MM.1S (cell line): ENCODE measurements around the gene SNF8.

Experiments
- CTCF ChIP-seq: fragments of 300-600 bp; sonication (generic); IDR thresholded peaks from 2 replicates; pipeline ENCODE4 v1.5.1; 2016; ENCODE audit warnings: antibody characterized with exemption, low read length, mixed read lengths
- EZH2 ChIP-seq: fragments of 300-600 bp; sonication (generic); optimal IDR thresholded peaks from 2 replicates; pipeline ENCODE3; 2017; ENCODE audit warnings: low read depth, mild to moderate bottlenecking, antibody characterized with exemption, low read length, mixed read lengths
- EZH2phosphoT487 ChIP-seq: fragments of 300-600 bp; sonication (generic); IDR thresholded peaks from 2 replicates; pipeline ENCODE4 v1.6.1; 2018; ENCODE audit warnings: antibody characterized with exemption, low read length

GRCh38 chr17:48960834-48961515 is 16.3 kb upstream of the SNF8 start:
- TF ChIP-seq CTCF, result no peak
- no peak for TF ChIP-seq EZH2phosphoT487
- peak; percentile 36 for TF ChIP-seq EZH2
